K562 (cell line): ENCODE results near the gene BMP2K. TPM values are rescaled to one million over a fixed set of nuclear protein-coding genes. Genes with fewer than 3 reads are reported as not detected.

Experiments
- AFF1 ChIP-seq, 2 experiments: fragments of 450-650 bp; IDR thresholded peaks; 2 replicates each; pipeline ENCODE4 v1.6.1; 2018; ENCODE audit warnings: mild to moderate bottlenecking in 2 of 2, low read depth in 1 of 2; ENCODE audit not compliant: partially characterized antibody in 2 of 2
- CBFA2T2 ChIP-seq: fragments of 450-650 bp; conservative IDR thresholded peaks from 2 replicates; pipeline ENCODE4 v1.6.1; 2017; ENCODE audit warnings: mild to moderate bottlenecking
- GTF2A2 ChIP-seq: IDR thresholded peaks from 2 replicates; pipeline ENCODE4 v1.6.1; 2016; ENCODE audit warnings: mild to moderate bottlenecking, missing genetic modification characterization, missing compliant biosample characterization
- GTF3C2 ChIP-seq: IDR thresholded peaks from 3 replicates; pipeline ENCODE4 v1.6.1; 2011; ENCODE audit warnings: borderline replicate concordance, mild to moderate bottlenecking, moderate library complexity; ENCODE audit not compliant: insufficient read length; ENCODE audit errors: extremely low read depth
- HMBOX1 ChIP-seq: sonication (generic); IDR thresholded peaks from 2 replicates; pipeline ENCODE4 v1.6.1; 2016
- HNRNPL ChIP-seq: fragments of 200-400 bp; formaldehyde crosslinking; IDR thresholded peaks from 2 replicates; pipeline ENCODE4 v1.6.1; 2017; ENCODE audit warnings: low read depth, mild to moderate bottlenecking, low read length
- L3MBTL2 ChIP-seq: fragments of 450-650 bp; IDR thresholded peaks from 2 replicates; pipeline ENCODE4 v1.6.1; 2016; ENCODE audit warnings: mild to moderate bottlenecking, moderate library complexity
- PKNOX1 ChIP-seq: fragments of 450-650 bp; IDR thresholded peaks from 2 replicates; pipeline ENCODE4 v1.6.1; 2016
- RBM15 ChIP-seq: fragments of 200-400 bp; formaldehyde crosslinking; IDR thresholded peaks from 2 replicates; pipeline ENCODE4 v1.6.1; 2018; ENCODE audit warnings: mild to moderate bottlenecking, low read length, moderate library complexity; ENCODE audit not compliant: insufficient read depth
- RBM17 ChIP-seq: fragments of 200-400 bp; formaldehyde crosslinking; IDR thresholded peaks from 2 replicates; pipeline ENCODE4 v1.6.1; 2017; ENCODE audit warnings: low read depth, mild to moderate bottlenecking, low read length, borderline replicate concordance
- RFX5 ChIP-seq: IDR thresholded peaks from 2 replicates; pipeline ENCODE4 v1.6.1; 2011; ENCODE audit warnings: low read depth, mild to moderate bottlenecking, improper control_type of control experiment, low read length
- UBTF ChIP-seq, 2 experiments: IDR thresholded peaks; 2 replicates each; pipeline ENCODE4 v1.6.1; 2012; ENCODE audit warnings: improper control_type of control experiment in 2 of 2, low read depth in 2 of 2, low read length in 2 of 2, borderline replicate concordance in 1 of 2
- USF2 ChIP-seq: sonication (generic); formaldehyde crosslinking; IDR thresholded peaks from 2 replicates; pipeline ENCODE4 v1.5.0; 2020; ENCODE audit warnings: missing genetic modification reagents
- ZBED1 ChIP-seq: IDR thresholded peaks from 2 replicates; pipeline ENCODE4 v1.6.1; 2014
- ZNF174 ChIP-seq: fragments of 250-450 bp; sonication (Bioruptor Pico); IDR thresholded peaks from 2 replicates; pipeline ENCODE4 v1.4.0; 2020; ENCODE audit warnings: mild to moderate bottlenecking
- ZNF589 ChIP-seq: fragments of 200-800 bp; sonication (Bioruptor generic); IDR thresholded peaks from 2 replicates; pipeline ENCODE4 v1.6.1; 2016; ENCODE audit warnings: low read depth, missing genetic modification characterization, missing compliant biosample characterization
- polyA plus RNA-seq, 8 experiments: library from polyadenylated mRNA; depleted of rRNA in 4 of 8; stranded (reverse) in 5 of 8; unstranded in 3 of 8; fragments of >200 nt; fragmentation: Nextera tagmentation in 2 of 8; fragmentation: Illumina TruSeq in 1 of 8; extraction: Ambion mirVana in 2 of 8; extraction: Trizol in 1 of 8; gene quantifications; 2 replicates each; pipeline versions ENCODE4 v1.2.1 to v1.2.3, GENCODE V29; 2011 to 2014; ENCODE audit warnings: inconsistent platforms in 1 of 8, missing spikeins in 1 of 8
- total RNA-seq, 7 experiments: library from RNA; depleted of rRNA in 6 of 7; stranded (reverse); fragments of >200 nt in 6 of 7; fragmentation: Illumina TruSeq in 2 of 7; extraction: Trizol in 2 of 7; gene quantifications; 2 replicates each; pipeline versions ENCODE4 v1.2.1 to v1.2.3, GENCODE V29; 2011 to 2021; ENCODE audit warnings: low replicate concordance in 1 of 7

Gene BMP2K
- total and polyA plus RNA-seq, 9 of the 15 experiments (the other 6 are each of a cell fraction or from before 2014, with no cell fraction given): 17.0 to 217 (median 104) TPM

GRCh38 chr4:78779280-78779679 is 3.1 kb downstream of the BMP2K start (continued):
- peak in 1 of 2 experiments; percentile 14 for TF ChIP-seq AFF1 (IDR thresholded peaks at IDR 0.05; ENCODE audit: low read depth in 1 of 2, partially characterized antibody in 2 of 2)
- no peak for TF ChIP-seq RBM15
- no peak; the same call in 1 of the 2 replicates for TF ChIP-seq HMBOX1
- TF ChIP-seq RBM17: no peak
- no peak for TF ChIP-seq USF2 (CRISPR knock-in tag)
- no peak for TF ChIP-seq CBFA2T2
- no peak for TF ChIP-seq RFX5
- TF ChIP-seq ZNF589 (CRISPR knock-in tag): no peak
- 0 out of 4 replicates have a peak, but pooled peaks of 1 of the 2 experiments have one; percentile 10 for TF ChIP-seq UBTF (IDR thresholded peaks at IDR 0.05; ENCODE audit: borderline replicate concordance in 1 of 2, low read depth in 2 of 2, low read length in 2 of 2)
- TF ChIP-seq ZNF174: no peak
- TF ChIP-seq ZBED1: no peak
- TF ChIP-seq L3MBTL2: no peak
- no peak for TF ChIP-seq GTF2A2 (tag)
- TF ChIP-seq GTF3C2: no peak
- no peak for TF ChIP-seq HNRNPL
- peak; percentile 49; the same call in 1 of the 2 replicates for TF ChIP-seq PKNOX1
